Activated CD4-positive, CD25-positive, alpha-beta regulatory T cell (primary cell): ENCODE measurements around the gene DCBLD1.

Experiments used
- DNase-seq, 4 experiments: peaks; one replicate each; lab custom pipeline; 2025; lab: John Stamatoyannopoulos, UW

DCBLD1 gene

DNA sequence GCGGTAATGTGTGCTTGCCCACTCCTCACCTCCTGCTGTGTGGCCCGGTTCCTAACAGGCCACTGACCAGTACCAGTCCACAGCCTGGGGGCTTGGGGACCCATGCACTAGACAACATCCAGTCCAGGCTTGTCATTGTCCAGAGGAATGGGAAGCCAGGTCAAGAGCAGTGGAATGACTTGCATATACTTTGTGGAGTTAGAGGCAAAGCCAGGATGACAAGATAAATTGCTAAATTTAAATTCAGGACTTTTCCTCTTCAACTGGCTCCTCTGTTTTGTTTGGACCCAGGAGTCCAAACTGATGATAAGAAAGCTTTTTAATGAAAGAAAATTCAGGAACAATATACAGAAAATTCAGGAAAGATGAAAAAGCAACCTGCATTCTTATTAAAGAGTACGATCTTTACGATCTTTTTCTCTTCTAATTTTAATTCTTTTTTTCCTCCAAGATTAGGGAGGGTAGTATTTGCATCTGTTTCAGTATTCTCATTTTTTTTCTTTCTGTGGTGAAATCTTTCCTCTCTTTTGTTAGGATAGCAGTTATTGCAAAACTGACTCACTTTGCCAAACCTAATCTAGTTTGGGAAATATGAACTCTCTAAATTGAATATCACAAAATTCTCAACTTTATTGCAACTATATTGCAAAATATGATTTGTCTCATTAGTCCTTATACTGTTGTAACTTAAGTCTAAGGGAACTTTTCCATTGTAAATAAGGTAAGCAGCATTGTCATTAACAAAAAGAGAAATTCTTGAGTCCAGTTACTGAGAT is 48.2 kb downstream of the DCBLD1 start:
- DNase-seq: no peak

DNA sequence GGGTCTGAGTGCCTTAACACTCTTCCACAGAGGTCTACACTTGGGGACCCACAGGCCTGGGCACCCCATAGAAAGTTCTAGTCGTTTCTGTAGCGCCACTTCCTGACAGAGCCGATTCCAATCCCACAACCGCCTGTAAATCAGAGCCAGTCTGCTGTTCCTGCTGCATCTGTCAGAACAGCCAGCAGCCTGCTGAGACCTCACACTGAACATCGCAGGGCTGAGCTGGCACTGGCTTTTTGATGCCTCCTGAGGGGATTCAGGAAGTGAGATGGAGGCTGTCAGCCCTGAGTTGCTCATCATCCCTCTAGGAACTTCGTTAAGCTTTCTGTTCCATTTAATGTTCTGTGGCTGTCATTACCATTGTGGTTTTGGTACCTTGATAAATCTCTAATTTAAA is 48.9 kb downstream of the DCBLD1 start:
- DNase-seq: no peak

DNA sequence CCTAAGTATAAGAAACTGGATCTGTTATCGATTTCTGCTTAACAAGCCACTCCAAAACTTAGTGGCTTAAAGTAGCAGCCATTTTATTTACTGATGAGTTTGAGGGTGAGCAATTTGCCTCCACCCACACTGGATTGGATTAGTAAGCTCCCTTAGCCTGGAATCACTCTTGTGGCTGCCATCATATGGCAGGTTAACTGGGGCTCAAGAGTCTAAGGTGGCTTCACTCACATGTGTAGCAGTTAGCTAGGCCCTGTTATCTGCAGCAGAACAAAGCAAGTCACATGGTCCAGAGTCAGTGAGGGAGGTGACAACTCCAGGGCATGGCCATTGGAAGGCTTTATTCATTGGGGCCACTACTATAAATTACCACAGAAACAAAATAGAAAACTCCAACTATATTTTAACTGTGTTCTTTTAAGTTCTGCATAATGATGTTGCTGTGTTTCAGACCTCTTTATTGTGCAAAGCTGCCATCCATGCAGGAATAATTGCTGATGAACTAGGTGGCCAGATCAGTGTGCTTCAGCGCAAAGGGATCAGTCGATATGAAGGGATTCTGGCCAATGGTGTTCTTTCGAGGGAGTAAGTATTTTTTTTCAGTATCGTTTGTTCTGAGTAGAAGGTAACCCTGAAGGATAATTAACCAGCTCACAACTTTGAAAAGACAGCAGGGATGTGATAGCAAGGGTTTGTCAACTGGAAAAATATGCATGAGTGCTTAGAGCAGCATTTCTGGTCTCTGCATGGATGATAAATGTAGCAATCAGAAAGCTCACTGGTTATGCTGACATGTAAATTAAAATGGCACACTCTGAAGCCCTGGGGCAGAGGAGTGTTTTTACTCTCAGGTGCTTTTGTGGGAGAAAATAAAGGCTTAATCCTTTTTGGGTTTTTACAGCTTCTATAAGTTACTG is 49.6 kb downstream of the DCBLD1 start:
- DNase-seq: no peak

DNA sequence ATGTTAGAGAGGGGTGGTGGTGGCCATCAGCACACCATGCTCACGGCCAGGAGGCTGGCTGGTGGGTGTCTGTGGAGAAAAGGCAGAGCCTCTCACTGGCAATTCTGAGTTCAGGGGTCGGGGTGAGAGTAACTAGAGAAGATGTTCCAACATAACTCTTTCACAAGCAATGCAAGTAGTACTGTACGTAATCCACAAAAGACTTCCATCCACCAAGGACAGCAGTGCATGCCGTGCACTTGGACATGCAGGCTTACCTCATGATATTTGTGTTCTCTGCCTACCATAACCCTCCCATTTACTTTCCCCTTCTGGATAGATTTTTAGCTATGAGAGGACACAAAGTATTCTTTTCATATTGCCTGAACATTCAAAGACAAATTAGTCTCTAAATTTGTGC is 51.3 kb downstream of the DCBLD1 start:
- no peak for DNase-seq

DNA sequence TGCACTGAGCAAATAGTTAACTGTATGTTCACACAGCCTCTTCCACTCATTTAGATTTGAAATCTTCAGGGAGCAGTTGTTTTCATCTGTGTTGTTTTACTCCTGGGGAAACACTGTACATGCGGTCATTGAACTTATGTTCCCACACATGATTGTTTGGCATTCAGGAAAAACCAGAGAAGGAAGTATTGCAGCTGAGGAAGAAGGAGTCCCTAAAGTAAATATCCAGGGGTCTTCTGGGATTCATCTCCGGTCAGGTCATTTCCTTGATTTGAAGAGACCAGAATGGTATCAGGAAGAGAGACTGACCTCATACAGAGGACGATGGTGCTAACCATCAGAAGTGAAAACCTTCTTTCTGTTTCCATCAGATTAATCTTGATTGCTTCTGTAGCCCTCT is 52.5 kb downstream of the DCBLD1 start:
- no peak for DNase-seq

DNA sequence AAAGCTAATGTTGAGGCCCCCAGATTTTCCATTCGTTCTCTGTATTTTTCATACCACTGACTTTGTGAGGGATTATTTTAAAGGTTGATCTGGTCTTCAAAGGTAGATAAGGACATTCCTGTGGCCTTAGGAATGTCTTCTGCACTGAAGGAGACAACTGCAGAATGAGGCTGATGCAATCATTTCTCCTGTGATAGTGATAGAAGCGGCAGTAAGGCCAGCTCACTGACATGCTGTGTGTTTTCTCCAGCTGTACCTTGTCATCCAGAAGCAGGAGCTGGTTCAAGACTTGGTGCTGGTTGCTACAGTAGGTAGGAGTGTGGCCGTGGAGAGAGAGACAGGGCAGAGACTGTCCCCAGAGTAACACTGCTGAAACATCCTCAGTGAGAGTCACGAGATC is 53.8 kb downstream of the DCBLD1 start:
- no peak for DNase-seq

DNA sequence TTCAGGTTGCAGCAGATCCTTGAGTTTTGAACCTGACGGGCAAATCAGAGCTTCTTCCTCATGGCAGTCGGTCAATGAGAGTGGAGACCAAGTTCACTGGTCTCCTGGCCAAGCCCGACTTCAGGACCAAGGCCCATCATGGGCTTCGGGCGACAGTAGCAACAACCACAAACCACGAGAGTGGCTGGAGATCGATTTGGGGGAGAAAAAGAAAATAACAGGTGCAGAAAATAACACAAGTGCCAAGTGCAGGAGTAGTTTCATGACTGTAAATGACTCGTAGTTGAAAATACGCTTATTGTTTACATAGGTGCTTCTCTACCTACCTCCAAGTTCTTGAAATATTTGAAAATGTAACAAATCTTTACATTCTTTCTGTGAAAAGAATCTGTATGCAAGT is 56.1 kb downstream of the DCBLD1 start:
- DNase-seq: no peak

DNA sequence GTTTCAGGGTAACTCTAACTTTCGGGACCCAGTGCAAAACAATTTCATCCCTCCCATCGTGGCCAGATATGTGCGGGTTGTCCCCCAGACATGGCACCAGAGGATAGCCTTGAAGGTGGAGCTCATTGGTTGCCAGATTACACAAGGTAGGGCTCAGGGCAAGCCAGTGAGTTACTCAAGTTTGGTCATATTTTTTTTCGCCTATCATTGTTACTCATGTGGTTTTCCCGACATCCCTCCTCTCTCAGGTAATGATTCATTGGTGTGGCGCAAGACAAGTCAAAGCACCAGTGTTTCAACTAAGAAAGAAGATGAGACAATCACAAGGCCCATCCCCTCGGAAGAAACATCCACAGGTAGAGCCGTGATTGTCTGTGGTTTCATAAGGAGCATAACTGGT is 58.2 kb downstream of the DCBLD1 start:
- DNase-seq: no peak

DNA sequence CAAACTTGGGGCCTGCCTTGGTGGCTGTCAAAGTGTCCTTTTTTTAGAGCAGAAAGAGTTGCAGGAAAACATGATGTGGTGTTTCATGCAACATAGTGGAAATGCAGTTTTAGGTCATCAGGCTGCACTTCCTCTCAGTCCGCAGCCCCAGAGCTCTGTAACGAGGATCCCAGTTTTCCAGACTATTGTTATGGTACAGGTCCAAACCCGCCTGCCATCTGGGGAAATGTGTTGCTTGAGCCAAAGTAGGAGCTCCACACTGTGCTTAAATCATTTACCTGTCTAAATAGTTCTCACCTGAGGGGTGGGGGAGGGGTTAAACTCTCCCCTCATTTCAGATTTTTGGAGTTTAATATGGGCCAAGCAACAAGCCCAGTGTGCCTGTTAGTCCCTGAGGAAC is 60.0 kb downstream of the DCBLD1 start:
- no peak for DNase-seq

DNA sequence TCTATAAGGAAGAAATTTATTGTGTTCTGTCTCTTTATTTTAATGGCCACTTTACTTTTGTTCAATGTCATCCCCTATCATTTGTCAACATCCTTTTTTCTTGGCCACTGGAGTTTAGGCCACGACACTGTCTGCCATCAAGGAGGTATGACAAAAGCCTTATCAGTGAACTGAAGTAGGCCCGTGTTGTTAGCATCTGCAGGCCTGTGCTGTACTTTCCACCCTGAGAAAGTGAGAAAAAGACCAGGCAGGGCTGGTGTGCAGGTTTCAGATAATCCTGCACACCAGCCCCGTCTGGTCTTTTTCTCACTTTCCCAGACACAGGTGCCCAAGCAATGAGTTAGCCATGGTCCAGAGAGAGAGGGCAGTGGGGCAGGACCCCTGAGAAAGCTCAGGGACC is 62.2 kb downstream of the DCBLD1 start:
- DNase-seq: no peak

DNA sequence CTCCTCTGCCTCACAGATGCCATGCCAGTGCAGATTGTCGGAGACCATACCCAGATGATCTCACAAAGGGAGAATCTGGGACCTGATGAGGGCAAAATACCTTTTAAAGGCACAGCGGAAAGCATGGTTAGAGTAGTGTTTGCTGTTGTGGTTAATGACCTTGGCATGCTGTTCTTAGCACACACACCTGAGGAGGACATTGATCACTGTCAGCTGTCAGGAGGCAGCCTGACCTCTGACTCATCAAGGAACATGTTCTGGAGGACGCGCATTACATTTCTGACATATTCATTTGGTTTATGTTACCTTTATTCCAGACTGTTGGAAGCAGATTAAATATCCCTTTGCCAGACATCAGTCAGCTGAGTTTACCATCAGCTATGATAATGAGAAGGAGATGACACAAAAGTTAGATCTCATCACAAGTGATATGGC is 62.7 kb downstream of the DCBLD1 start:
- DNase-seq: no peak

DNA sequence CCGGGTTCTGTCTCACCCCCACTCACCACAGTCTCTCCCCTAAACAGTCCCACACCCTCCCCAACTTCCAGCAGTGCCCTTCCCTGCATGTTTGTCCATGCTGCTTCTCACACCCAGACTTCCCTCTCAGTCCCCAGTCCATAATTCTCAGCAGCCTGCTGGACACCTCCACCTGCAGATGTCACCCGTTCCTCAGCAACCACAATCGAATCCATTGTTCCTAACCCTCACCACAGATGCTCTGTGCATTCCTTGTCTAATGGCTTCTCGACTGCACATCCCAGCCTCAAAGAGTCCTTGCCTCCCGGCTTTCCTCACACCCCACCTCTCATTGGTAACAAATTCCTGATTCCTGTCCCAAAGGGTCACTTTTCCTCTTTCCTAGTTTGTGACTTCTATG is 64.2 kb downstream of the DCBLD1 start:
- no peak for DNase-seq

DNA sequence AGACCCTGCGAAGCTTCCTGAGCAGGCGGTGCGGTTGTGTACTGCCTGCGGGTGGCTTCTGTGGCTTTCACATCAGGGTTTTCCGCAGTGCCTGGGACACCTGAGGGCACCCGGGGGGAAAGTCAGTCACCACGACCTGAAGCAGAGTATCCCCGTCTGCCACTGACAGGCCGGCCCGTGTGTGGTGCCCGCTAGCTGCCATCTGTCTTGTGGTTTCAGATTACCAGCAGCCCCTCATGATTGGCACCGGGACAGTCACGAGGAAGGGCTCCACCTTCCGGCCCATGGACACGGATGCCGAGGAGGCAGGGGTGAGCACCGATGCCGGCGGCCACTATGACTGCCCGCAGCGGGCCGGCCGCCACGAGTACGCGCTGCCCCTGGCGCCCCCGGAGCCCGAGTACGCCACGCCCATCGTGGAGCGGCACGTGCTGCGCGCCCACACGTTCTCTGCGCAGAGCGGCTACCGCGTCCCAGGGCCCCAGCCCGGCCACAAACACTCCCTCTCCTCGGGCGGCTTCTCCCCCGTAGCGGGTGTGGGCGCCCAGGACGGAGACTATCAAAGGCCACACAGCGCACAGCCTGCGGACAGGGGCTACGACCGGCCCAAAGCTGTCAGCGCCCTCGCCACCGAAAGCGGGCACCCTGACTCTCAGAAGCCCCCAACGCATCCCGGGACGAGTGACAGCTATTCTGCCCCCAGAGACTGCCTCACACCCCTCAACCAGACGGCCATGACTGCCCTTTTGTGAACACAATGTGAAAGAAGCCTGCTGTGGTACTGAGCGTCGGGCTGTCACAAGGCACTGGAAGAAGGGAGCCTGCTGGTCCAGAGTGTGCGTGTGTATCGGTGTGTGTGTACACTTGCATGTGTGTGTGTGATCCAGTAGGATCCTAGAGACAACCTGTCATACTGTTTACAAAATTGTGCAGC is 65.5 kb downstream of the DCBLD1 start:
- DNase-seq: peak in 3 of 4 experiments; percentile 5 to 31 (median 17)

DNA sequence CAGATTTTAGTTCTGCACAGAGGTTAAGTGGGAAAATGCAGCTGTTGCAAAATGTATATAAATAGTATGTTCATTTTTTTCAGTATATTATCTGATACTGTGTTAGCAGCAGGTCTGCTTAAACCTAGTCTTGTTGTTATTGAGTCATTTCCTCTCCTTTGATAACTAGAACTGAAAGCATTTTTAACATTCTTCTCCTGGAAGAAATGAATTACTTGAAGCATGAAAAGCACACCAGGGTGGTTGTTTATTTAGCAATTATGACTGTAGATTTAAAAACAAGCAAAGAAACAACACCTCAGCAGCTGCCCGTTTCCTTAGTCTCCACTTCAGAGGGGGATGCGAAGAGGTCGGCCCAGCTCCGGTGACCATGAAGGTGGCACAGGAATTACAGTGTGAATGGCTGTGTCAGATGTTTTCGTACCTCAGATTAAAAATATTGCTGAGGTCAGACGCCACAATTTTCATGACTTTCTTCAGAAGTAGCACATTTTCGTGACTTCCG is 66.4 kb downstream of the DCBLD1 start:
- no peak for DNase-seq

DNA sequence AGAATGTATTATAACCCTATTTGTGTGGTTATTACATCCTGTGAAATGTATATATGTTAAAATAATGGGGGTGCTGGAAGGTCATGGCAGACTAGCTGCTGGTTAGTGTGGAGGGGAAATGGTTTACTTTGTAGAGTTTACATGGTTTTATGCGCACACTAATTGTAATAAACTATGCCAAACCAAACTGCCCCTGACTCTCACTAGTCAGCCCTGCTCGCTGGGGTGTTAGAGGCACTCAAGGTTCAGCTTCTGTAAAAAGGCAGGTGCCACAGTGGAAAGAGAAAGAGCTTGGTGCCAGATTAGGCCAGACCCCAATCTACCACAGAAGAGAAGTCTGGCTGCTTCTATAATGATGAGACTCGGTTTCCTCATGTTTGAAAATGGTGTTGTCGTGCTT is 67.1 kb downstream of the DCBLD1 start:
- DNase-seq: no peak

DNA sequence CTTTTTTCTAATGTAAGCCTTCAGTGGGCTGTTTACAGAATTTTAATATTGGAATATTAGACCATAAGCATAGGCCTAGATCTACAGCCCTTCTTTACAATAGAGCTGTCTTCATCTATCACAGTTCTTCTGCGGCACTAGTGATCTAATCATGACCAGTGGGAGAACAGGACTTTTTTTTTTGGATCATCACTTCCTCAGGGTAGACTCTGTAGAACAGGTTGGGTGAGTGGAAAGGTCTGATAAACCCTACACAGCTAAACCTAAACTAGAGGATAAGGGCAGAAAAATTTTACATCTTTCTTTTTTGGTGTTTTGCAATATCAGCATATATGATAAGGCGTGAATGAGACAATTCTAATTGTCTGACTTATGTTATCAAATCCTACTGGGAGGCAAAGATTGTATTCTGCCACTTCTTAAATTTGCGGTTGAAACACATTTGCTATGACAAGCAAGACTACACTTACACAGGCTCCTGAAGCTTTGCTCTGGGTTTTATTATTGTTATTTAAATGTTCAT is 67.7 kb downstream of the DCBLD1 start:
- no peak for DNase-seq

DNA sequence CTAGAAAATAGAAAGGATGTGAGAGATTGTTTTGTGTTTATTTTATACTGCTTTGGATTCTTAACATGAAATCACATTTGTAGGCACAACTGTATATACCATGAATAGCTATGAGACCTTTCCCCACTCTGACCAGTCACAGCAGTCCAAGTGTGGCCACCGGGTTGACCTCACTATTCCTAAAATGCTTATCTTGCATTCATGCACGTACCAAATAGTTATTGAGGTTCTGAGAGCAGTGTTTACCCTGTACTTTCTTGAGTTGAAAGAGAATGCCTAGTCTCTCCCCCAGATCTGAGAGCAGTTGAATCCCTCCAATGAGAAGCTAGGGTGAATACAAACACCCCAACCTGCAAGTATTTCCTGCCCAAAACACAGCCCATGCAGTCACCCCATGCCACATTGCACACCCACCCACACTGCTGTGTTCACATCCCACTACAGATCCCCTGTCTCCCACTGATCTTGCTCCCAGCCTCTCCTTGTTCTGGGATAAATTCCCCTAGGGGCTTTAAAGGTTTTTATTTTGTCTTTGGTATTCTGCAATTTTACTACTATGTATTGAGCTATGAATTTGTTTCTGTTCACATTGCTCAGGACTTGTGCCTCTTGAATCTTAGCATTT is 68.3 kb downstream of the DCBLD1 start:
- DNase-seq: no peak

DNA sequence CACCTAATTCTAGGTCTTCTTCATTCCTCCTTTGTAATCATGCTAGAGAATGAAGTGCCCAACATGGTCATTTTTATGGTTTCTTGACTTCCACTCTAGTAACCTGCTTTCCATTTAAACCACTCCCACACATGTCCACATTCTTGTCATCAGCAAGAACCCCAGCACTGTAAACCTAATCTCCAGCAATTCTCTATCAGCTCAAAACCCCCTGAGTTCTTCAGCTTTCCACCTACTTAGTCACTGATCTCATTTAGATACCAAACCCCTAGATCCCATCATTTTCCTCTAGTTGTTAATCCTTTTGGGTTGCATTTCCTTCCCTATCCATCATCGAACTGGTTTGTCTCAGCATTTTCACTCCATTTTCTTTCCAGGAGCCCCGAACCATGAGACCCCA is 70.1 kb downstream of the DCBLD1 start:
- DNase-seq: no peak

DNA sequence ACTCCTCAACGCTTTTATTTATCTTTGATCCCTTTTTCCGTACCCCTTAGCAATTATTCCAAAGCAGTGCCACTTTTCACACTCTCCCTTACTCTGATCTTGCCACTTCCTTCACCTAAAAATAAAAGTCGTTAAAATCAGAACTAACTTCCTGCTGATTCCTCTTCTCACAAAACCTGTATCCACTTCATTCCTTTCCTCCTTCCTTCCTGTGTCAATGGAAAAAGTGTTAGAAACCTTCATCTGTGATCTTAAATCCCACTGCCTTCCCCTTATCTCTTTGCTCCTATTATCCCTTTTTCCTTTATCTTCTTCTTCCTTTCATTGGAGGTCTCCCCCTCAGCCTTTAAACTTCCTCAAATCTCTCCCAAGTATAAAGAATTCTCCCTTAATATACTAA is 70.7 kb downstream of the DCBLD1 start:
- DNase-seq: no peak

DNA sequence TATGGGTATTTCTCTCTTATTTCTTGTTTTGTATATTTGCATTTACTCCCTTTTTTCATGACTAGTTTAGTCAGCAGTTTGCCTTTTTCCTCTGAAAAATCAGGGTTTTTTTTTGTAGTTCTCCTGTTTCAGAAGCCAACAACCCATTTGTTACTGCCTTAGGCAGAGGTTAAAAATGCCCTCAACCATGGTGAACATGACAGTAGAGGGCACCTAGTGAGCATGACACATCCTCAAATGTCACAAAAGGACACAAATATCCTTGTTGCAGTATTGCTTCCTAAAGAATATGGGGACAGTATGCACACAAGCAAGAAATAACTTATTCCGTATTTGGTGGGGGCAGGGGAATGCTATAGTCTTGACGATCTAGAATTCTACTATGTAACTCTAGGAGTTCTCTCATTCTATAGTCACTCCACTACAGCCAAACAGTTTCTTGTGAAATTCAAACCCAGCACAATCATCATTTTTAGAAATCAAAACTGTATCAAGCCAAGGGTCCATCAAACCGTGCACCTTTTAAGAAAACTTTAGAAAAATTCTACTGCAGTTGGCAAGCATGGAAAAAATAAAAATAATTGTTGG is 72.9 kb downstream of the DCBLD1 start:
- no peak for DNase-seq
